Bronchial epithelial cell (primary cell): ENCODE results near the gene CDCP1. TPM values are rescaled to one million over a fixed set of nuclear protein-coding genes. Genes with fewer than 3 reads are reported as not detected.
A peak's percentile ranks its signal among the peaks of the same experiment; 100 is the strongest.

Experiments
- DNase-seq: peaks from one replicate; pipeline ENCODE4 v3.0.0-alpha.2; 2010; ENCODE audit warnings: low read depth
- FAIRE-seq: peaks from 2 replicates; lab custom pipeline; 2011; peaks lifted over from hg19 to GRCh38; lab: Jason Lieb, UNC
- H3K27me3 ChIP-seq: 2 replicates; pipeline ENCODE4 v1.5.1; 2011; ENCODE audit warnings: low read length; ENCODE audit not compliant: control insufficient read depth, insufficient read depth
- H3K36me3 ChIP-seq: 2 replicates; pipeline ENCODE4 v1.5.1; 2011; ENCODE audit warnings: low read length; ENCODE audit not compliant: control insufficient read depth, insufficient read depth
- H3K4me3 ChIP-seq: 2 replicates; pipeline ENCODE4 v1.5.1; 2011; ENCODE audit warnings: mild to moderate bottlenecking, low read depth, low read length, control low read depth
- CTCF ChIP-seq: IDR thresholded peaks from 2 replicates; pipeline ENCODE4 v1.5.1; 2011; ENCODE audit warnings: mild to moderate bottlenecking, moderate library complexity, low read length, control low read depth, inconsistent platforms; ENCODE audit not compliant: insufficient read depth, severe bottlenecking
- total RNA-seq: library from RNA; depleted of rRNA; stranded (reverse); fragments of >200 nt; gene quantifications from 2 replicates; pipeline ENCODE4 v1.2.1, GENCODE V29; 2014

Gene CDCP1
- total RNA-seq, 1 donor from 2014 or later = 41.3 TPM

DNA sequence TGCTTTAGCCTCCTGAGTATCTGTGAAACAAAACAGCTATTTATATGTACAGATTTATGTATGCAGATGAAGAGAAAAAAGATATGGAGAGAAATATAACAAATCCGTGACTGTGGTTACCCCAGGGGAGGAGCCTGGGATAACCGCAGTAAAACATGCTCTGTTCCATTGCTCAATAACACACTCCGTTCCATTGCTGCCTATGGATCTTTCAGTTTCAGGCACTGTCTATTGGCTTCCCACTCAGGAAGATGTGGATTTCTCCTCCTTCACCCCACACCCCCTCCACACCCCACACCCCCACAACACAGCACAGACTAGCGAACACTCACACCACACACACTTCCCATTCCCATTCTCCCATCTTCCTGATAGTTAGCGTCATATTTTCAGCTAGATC lies 47.9 kb downstream of the CDCP1 start:
- Histone ChIP-seq H3K27me3 (no peaks in the 10 kb centered on the region), H3K4me3 (no peak overlapping the region), H3K36me3 (peaks cover 21% of the 10 kb centered on the region)
- FAIRE-seq (no peak), DNase-seq (no peak)
- no peak for TF ChIP-seq CTCF

GRCh38 chr3:45097296-45097883 lies 48.8 kb downstream of the CDCP1 start:
- H3K27me3 ChIP-seq = no peaks in the 10 kb centered on the region
- no peak for TF ChIP-seq CTCF
- H3K4me3 ChIP-seq = no peak overlapping the region
- peaks cover 21% of the 10 kb centered on the region for H3K36me3 ChIP-seq
- FAIRE-seq (no peak), DNase-seq (no peak)

DNA sequence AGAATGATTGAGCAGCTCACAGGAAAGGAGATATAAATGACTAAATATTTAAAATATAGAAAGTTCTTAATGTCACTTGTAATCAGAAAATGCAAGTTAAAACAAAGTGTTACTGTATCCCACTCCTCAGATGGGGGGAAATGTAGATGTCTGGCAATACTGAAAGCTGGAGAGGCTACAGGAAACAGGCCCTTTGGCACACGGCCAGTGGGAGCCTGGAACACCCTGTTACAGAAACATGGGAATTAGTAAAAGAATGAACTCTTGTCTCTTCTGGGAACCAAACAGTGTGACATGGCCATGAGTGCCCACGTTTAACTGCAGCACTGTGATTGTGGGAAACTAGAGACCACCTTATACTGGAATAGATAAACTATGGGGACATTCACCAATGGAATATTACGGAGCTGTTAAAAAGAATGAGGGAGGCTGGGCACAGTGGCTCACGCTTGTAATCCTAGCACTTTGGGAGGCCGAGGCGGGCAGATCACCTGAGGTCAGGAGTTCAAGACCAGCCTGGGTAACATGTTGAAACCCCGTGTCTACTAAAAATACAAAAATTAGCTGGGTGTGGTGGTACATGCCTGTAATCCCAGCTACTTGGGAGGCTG lies 50.2 kb downstream of the CDCP1 start:
- no peak for TF ChIP-seq CTCF
- DNase-seq = no peak
- Histone ChIP-seq H3K36me3 (peaks cover 25% of the 10 kb centered on the region), H3K4me3 (no peak overlapping the region), H3K27me3 (no peaks in the 10 kb centered on the region)
- FAIRE-seq = no peak

DNA sequence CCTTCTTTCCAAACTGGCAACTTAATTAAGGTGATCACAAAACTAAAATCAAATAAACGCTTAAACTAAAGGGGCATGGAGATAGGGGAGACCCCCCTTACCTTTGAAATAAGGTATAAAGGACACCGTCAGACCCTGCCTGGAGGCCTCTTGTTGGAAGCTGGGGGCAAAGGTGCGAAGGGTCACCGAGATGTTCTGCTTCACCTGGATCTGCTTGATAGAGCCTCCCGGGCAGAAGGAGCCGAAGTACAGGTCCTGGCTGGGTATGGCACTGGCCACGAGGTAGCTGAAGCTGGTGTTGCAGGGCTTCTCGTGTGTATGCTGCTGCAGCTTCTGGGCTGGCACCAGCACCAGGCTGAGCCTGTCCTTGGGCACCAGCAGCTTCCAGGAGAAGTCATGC lies 53.0 kb downstream of the CDCP1 start:
- no peak for TF ChIP-seq CTCF
- no peak for DNase-seq
- peaks cover 31% of the 10 kb centered on the region for H3K36me3 ChIP-seq
- no peaks in the 10 kb centered on the region for H3K27me3 ChIP-seq
- FAIRE-seq = no peak
- H3K4me3 ChIP-seq = no peak overlapping the region

GRCh38 chr3:45092132-45093031 lies 53.8 kb downstream of the CDCP1 start:
- FAIRE-seq (peak; percentile 13), DNase-seq (peak; percentile 98)

More at GRCh38 chr3:45092132-45093031, 53.8 kb downstream of the CDCP1 start:
- Histone ChIP-seq H3K36me3 (peaks cover 32% of the 10 kb centered on the region), H3K27me3 (no peaks in the 10 kb centered on the region), H3K4me3 (no peak overlapping the region)
- TF ChIP-seq CTCF = no peak
